ENCODE results near the gene NEMP2. TPM values are rescaled to one million over a fixed set of nuclear protein-coding genes. Genes with fewer than 3 reads are reported as not detected.

The NEMP2 gene
- total RNA-seq, 4 donors from 2014 or later, result 1.6 to 3.4 (median 2.9) TPM

GRCh38 chr2:190454795-190455194, 79.7 kb downstream of the NEMP2 start:
- Histone ChIP-seq H3K4me3 (no peak overlapping the region), H3K9me3 (no peaks in the 10 kb centered on the region), H3K4me1 (peaks cover 10% of the 10 kb centered on the region), H3K27me3 (no peaks in the 10 kb centered on the region), H3K27ac (no peak overlapping the region), H3K36me3 (no peaks in the 10 kb centered on the region)
- WGBS, result 98% methylated on average over 2 of the region's 2 CpGs
- TF ChIP-seq POLR2AphosphoS5 (IDR thresholded peaks at IDR 0.05) (no peak), EP300 (IDR thresholded peaks at IDR 0.05) (no peak), CTCF (IDR thresholded peaks at IDR 0.05) (no peak), POLR2A (IDR thresholded peaks at IDR 0.05) (no peak)
- DNase-seq (ENCODE audit: low spot score in 2 of 2), result no peak

Other genes starting within 250 kb of the NEMP2 start
- 10 to 100 TPM; 22.9 to 30.4 (median 24.9) TPM for gene HIBCH, start 214.9 kb downstream of the NEMP2 start, total RNA-seq
- gene INPP1, start 191.1 kb downstream of the NEMP2 start, total RNA-seq, result 10 to 100 TPM; 14.0 to 26.5 (median 17.5) TPM
- 100 to 1,000 TPM; 182 to 295 (median 199) TPM for gene MFSD6, start 126.4 kb downstream of the NEMP2 start, total RNA-seq
- gene NAB1, start 114.4 kb upstream of the NEMP2 start, total RNA-seq, result 100 to 1,000 TPM in 3 of 4 donors, 10 to 100 TPM in 1; 83.3 to 116 (median 111) TPM

Measured in suprapubic skin (tissue), 4 donors.